ENCODE results near the gene DUS1L.

DNA sequence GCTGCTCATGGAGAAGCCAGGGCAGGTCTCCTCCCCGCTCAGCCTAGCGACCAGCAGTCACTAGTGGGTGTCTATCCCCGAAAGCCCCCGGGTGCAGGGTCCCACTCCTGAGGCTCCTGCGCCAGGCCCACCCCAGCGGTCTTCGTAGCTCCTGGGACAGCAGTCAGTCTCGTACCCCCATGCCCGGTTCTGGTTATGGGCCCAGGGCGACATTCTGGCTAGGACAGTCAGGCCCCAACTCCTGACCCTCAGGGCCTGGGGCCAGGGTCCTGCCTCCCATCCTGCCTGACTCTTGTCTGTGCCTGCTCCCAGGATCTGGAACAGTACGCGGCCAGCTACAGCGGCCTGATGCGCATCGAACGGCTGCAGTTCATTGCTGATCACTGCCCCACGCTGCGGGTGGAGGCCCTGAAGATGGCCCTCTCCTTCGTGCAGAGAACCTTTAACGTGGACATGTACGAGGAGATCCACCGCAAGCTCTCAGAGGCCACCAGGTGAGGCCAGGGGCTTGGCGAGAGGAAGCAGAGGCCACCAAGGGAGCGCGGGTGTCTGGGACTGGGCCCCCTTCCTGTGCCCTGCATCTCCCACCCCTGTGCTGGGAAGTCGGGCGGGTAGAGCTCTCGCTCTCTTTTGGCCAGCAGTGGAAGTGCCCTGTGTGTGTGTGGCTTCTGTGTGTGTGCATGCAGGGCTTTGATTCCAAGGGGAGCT, 11.9 kb downstream of the DUS1L start:
- TF ChIP-seq, protein P1, sequence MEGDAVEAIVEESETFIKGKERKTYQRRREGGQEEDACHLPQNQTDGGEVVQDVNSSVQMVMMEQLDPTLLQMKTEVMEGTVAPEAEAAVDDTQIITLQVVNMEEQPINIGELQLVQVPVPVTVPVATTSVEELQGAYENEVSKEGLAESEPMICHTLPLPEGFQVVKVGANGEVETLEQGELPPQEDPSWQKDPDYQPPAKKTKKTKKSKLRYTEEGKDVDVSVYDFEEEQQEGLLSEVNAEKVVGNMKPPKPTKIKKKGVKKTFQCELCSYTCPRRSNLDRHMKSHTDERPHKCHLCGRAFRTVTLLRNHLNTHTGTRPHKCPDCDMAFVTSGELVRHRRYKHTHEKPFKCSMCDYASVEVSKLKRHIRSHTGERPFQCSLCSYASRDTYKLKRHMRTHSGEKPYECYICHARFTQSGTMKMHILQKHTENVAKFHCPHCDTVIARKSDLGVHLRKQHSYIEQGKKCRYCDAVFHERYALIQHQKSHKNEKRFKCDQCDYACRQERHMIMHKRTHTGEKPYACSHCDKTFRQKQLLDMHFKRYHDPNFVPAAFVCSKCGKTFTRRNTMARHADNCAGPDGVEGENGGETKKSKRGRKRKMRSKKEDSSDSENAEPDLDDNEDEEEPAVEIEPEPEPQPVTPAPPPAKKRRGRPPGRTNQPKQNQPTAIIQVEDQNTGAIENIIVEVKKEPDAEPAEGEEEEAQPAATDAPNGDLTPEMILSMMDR (IDR thresholded peaks at IDR 0.05), result no peak
- TF ChIP-seq POLR2A (IDR thresholded peaks at IDR 0.05), result no peak

Data from uterus (tissue), 2 donors.